Retina (tissue), 1 donor: ENCODE measurements around the gene SECISBP2L.
A peak's percentile ranks its signal among the peaks of the same experiment; 100 is the strongest.
"Not testable (repeated sequence)": the region's sequence is repeated elsewhere in the genome, so short reads cannot be mapped to it uniquely, and the experiment has no call there.

Source experiments
- DNase-seq: peaks from one replicate; pipeline ENCODE4 v3.0.0-alpha.2; 2016

SECISBP2L gene

DNA sequence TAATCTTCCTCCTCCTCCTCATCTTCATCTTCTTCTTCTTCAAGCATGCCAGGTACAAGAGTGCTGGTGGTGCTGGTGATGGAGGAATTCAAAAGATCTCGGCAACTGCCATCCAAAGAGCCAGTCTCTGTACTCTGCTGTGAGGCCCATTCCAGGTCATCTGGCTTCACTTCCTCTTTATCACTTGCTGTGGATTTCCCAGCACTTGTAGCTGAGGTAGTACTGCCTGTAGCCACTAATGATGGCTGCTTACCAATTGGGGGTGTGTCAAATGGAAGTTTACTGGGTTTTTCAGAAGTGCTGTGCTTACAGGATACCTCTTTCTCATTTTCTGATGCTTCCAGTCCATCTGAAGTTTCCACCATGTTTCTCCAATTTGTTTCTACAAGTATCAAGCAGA is 53.7 kb downstream of the SECISBP2L start:
- DNase-seq, result no peak

DNA sequence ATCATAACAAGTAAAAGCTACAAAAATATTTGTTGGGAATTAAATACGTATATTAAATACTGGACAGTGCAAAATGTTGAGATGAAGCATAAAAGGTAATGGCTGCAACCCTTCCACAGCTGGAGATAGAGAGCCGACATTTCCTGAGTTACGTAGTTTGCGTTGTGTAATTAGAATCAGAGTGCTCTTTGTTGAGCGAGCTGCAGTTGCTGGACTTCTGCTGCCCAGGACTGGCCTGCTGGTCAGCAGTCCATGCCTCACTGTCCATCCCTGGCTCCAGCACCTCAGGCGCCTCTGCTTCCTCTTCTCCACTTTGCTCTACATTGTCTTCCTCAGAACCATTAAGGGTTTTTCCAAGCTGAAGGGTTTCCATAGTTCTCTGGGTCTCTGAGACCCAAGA is 54.1 kb downstream of the SECISBP2L start:
- no peak for DNase-seq

DNA sequence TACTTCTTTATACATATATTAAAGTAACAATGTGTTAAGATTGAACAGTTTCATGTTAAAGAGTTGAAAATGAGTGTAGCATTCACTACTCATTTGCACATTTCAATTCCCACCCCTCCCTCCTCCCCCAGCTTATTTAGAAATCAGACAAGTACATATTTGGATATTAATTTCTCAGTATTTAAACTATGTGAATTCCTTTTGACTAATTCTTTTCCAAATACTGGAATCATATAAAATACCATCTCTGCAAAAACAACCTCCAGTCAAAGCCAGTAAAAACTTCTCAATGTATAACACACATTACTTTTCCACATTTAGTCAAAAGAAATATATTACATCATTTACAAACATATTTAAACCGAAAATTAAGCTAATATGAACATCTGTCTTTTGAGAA is 57.1 kb downstream of the SECISBP2L start:
- DNase-seq, result no peak

DNA sequence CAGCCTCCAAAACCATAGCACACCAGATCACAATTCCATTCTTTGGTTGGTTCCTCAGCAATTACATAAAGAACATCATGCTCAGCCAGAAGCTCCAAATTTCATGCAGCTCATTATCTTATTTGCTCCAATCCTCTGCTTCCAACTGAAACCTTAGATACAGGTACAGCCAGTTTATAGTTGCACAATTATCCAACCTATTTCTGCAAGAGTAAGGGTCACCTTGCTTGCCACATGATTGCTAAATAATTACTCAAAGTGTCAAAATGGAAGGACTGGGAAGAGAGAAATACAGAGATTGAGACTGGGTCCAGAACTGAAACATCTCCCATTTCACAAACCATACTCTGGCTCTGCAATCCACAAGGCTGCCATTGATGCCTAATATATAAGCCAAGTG is 59.1 kb downstream of the SECISBP2L start:
- DNase-seq, result no peak

DNA sequence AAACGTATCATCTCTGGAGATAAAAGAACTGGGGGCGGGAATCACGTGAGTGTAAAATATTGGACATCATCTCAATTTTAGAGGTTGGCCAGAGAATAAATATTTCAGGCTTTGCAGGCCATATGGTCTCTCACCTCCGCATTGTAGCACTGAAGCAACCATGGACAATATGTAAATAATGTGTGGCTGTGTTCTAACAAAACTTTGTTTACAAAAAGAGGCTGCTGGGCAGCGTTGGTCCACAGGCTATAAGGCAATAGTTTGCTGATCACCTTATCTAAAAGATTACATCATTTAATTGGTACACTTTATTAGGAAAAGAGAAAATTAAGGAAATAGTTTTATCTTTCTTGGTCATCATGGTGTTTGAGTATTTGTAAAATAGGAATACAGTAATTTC is 60.0 kb downstream of the SECISBP2L start:
- no peak for DNase-seq

DNA sequence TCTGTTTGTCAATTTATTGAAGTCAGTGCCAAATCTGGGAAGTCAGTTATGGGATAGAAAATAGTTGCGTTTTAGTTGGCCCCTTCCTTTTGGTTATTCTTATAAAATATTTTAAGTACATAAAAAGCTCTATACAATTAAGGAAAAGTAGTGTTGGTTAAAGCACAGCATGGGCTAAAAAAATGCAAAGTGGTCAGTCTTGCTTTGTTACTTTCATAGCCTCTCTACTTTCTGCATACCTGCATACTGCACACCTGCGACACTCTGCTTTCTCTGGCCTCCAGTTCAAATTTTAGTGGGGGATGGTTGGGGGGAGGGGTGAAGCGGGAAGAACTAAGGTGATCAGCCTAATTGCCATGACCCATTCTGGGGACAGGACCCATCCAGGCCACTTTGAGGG is 60.7 kb downstream of the SECISBP2L start:
- DNase-seq, result no peak

DNA sequence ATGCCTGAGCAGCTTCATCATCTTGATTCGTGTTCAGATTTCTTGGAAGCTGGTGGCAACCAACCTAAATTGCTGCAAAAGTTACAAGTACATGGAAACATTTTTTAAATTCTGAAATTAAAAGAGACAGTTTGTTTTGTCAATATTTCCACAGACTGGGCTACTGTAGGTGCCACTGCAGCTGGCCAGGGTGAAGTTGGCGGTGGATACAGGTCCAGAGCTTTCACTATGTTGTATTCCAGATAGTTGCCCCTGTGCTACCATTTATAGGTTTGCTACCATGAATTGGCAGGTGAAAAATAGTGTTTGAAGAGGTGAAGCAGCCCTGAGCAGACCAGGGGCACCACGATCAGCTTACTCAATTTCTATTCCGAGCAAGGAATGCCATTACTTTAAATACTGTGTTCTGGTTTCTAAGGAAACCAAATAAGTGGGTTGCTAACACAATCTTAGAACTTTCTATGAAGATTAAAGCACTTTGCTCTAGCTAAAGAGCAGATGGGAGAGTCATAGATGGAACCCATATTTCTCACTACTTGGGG is 61.4 kb downstream of the SECISBP2L start:
- no peak for DNase-seq

DNA sequence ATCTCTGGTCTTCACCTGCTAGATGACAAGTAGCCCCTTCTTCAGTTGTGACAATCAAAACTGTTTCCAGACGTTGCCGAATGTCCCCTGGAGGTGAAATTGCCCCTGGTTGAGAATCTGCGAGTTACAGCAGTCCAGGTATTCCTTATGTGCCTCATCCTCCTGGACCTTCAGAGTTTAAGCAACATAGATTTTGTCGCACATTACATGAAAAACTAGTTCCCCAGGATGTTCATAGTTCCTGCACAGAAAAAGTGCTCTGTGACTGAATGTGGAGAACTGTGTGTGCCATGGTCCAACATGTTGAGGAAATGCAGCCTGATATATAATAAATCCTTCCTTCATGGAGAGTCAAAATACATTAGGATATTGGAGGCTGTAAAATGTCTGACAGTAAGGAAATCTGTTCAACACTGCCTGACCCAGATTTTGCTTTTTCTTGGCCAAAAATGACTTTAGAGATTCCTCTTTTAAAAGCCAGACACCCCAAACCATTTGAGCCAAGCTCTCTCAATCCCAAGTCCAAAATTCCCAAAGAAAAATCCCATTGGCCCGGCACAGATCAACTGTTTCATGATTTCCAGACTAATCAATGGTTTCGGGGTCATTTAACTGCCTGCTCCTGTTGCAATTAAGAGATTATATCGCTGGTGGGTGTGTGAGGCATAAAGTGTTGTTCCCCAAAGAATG is 62.1 kb downstream of the SECISBP2L start:
- DNase-seq, result no peak

DNA sequence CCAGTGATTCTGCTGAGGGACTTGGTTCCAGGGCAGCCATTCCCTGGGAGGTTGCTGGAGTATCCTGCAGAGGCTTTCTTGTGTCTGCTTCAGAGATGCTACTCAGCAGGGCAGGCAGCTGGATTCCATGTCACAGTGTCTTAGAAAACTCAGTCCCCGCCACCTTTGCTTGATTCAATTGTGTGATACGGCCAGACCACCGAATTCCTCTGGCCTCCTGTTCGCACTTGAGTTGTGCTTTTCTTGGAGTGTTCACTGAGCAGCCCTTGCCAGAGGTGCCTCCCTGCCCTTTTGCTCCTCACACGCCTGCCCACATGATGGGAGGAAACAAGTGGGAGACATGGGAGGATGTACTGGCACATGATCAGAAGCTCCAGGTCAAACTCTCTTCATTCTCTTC is 62.9 kb downstream of the SECISBP2L start:
- DNase-seq, result no peak

DNA sequence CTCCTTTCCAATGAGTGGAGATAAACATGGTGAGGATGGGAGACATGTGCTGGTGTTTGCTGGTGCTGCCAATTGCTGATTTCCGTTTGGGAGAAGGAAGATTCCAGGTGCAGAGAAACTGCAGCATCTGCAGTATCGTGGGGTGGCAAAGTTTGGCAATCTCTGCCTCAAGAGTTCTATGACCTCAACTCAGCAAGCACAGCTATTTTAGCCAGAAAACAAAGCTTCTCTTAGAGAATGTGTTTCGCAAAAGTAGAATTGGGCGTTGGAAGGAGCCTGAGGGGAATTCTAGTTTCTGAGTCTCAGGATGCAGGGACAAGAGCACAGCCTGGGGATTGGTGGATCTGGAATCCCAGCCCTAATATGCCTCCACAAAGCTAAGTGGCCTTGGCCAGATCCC is 64.3 kb downstream of the SECISBP2L start:
- no peak for DNase-seq

DNA sequence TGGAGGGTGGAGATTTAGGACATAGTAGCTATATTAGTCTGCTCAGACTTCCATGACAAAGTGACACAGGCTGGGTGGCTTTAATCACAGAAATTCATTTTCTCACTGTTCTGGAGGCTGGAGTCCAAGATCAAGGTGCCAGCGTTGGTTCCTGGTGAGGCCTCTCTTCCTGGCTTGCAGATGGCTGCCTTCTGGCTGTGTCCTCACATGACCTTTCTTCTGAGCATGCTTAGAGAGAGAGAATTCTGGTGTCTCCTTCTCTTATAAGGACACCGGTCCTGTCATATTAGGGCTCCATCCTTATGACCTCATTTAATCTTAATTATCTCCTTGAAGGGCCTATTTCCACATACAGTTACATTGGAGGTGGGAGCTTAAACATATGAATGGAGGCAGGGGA is 67.6 kb downstream of the SECISBP2L start:
- DNase-seq, result no peak

DNA sequence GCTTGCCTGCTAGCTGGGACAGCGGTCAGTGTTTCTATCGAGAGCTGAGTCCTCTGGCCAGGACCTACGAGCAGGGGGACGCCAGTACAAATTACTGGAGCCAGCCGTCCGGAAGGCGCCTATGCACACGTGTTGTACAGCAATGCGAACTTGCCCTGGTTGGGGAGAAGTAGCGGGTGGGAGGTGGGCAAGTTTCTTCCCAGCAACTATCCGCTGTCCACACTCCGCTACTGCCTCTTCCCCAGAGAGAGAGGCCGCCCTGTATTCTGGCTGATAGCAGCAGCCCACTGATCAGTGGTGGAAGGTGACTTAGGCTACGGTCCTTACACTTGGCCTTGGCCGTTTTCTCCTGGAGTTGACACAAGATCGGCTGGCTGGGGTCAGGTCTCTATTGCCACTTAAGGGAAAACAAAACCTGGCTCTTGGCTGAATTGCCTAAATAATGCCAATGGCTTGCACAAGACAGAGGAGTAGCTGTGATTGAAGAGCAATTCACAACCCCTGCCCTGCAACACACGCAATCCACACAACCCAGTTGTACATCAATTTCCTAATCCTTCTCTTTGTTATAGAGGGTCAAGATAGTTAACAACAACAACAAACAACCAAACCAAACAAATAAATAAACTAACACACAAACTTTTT is 69.7 kb downstream of the SECISBP2L start:
- no peak for DNase-seq

DNA sequence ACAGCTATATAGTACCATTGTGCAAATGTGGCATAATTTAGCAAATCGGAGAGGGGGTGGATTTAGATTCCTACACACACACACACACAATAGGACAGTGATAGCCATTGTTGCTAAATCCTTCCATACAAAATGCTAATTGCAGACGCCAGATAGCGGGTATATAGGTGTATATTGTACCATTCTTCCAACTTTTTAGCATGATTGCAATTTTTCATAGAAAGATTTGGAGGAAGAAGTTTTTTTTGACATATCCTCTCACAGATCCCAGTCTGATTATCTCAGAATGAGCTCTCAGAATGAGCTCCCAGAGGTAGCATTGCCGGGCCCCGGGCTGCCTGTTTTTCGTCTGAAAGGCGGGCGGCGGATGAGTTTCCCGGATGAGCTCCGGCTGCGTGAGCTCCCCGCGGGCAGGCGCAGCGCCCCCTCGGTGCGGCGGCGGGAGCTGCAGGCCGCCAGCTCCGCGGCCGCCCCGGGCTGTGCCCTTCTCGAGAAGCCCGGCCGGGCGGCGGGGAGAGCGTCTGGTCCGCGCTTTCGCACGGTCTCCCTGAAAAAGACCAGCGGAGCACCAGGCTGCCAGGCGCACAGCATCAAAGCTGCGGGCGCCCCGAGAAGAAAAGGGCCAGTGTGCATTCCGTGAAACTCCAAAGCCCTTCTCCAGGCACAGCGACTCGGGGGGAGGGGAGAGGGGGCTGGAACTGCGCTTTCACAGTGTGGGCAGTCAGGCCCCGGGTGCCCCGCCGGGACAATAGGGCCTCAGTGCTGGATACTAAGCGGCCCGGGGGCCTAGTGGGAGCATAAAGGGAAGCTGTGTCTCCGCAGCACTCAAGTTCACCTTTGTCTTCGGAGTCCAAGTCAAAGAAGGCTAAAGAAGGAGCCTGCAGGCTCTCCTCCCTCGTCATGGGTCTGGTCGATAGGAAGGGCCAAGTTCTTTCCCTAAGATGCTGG is 70.5 kb downstream of the SECISBP2L start:
- peak; percentile 96 for DNase-seq

DNA sequence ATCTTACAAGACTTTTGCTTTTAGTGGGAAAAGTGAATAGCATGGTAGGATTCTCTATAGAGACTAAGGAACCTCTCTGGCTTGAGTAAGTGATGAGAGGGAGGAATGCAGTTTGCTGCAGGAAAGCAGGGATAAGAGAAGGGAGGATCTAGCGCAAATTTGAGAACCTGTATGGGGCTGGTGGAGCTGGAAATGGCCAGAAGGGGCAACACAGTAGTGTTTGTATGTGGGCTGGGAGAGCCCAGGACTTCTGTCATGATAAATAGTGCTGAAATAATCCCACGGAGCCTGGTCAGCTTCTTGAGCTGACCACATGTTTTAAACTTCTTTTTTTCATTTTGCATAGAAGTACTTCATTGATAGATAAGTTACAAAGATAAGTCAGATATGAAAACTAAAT is 71.4 kb downstream of the SECISBP2L start:
- peak; percentile 54 for DNase-seq

DNA sequence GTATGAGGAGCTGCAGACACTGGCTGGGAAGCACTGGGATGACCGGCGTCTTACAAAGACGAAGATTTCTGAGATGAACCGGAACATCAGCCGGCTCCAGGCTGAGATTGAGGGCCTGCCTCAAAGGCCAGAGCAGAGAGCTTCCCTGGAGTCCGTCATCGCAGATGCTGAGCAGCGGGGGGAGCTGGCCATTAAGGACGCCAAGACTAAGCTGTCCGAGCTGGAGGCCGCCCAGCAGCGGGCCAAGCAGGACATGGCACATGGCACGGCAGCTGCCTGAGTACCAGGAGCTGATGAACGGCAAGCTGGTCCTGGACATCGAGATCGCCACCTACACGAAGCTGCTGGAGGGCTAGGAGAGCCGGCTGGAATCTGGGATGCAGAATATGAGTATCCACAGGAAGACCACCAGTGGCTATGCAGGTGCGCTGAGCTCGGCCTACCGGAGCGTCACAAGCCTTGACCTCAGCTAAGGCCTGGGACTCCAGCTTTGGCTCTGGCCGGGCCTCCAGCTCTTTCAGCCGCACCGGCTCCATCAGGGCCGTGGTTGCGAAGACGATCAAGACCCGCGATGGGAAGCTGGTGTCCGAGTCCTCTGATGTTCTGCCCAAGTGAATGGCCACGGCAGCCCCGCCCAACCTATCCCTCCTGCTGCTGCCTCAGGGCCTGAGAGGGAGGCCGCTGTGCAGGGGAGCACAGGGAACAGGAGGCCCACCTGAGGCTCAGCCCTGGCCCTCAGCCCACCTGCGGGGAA is 73.3 kb downstream of the SECISBP2L start:
- no peak for DNase-seq

DNA sequence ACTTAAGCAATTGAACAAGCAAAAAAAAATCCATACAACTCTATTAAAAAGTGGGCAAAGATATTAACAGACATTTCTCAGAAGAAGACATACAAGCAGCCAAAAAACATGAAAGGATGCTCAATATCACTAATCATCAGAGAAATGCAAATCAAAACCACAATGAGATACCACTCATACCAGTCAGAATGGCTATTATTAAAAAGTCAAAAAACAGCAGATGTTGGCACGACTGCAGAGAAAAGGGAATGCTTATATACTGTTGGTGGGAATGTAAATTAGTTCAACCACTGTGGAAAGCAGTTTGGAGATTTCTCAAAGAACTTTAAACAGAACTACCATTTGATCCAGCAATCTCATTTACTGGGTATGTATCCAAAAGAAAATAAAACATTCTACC is 75.3 kb downstream of the SECISBP2L start:
- not testable (repeated sequence) for DNase-seq

DNA sequence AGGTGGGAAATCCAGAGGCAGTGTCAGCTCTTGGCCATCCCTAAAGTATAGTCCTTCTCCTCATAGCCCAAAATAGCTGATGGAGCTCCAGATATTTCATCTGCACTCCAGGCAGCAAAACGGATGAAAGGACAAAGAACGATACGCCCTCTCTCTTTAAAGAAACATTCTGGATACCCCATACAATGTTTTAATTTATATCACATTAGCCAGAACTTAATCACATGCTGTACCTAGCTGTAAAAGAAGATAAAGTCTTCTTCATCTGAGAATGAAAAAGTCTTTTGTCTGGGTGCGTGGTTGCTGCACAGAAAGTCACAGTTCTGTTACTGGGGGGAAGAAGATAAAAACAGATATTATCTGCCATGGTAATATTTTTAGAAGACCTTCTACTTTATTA is 78.2 kb downstream of the SECISBP2L start:
- DNase-seq, result no peak

DNA sequence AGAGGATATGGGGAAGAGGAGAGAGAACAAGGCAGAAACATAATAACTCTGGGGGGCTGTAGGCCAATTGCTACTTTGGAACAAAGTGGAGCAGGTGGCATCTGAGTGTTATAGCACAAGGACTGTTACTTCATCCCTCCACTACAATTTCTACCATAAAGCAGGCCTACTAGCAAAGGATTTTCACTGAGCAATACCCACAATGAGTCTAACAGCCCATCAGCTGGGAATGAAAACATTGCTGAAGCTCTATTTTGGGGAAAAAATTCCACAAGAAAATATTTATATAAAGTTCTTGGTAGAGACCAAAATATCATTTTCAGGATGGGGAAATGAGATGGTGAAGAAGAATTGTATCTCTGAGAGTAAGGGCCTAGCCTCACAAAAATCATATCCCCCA is 78.9 kb downstream of the SECISBP2L start:
- no peak for DNase-seq

DNA sequence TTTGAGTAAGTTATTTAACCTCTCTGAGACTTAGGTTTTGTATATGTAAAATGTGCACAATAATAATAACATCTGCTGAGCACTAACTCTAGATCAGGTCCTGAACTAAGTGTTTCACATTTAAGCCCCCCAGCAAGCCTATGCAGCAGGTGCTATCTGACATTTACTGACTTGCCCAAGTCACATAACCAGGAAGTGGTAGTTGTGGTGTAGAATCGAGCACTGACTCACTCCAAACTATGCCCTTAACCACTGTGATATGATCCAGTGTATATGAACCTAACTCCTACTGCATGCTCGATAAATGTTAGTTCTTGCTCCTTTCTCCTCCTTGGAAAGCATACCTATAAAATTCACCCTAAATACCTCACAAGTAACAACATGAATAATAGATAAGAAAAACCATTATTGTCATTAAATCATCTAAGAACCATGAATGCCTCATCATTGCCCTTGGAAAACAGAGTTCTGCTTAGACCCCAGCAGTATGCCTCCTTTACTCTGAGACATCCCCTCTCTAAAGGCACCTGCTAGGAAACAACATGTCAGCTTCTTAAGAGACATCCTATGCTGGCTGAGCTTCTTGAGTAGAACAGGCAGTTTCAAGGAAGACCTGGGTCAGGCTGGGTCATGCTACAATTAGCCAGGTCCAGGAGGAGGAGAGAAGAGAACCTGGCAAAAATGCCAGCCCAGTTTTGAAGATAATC is 79.5 kb downstream of the SECISBP2L start:
- DNase-seq, result no peak

DNA sequence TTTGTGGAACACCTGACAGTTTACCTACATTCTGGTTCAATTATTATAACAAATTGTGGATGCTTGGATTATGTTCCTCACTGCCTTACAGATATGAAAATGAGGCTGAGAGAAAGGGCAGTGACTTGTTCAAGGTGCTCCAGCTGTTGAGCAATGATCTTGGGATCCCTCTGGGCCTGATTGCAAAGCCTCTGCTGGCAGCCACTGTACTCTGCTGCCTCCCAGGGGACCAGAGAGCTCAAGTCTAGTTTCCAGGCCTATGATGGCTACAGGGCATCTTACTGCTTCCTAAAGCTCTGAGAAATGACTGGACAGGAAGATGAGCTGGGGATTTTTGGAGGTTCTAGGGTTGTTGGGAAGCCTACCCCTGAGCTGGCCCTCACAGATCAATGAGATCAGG is 80.3 kb downstream of the SECISBP2L start:
- DNase-seq, result no peak

DNA sequence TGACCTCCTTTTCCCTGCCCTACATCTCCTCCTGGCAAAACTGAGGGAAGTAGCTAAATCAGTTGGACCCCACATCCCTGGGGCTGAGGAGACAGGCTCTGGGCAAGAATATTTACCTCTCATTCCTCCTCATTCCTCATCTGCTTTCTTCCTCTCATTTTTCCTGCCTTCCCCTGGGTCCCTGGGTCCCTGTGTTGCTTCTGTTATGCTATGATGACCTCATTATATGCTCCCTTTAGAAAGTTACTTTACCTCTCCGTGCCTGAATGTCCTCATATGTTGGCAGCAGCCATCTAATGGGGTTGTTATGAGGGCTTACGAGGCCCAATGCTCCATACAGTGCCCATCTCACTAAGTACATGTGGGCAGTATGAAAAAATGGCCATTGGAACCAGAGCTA is 81.3 kb downstream of the SECISBP2L start:
- no peak for DNase-seq

DNA sequence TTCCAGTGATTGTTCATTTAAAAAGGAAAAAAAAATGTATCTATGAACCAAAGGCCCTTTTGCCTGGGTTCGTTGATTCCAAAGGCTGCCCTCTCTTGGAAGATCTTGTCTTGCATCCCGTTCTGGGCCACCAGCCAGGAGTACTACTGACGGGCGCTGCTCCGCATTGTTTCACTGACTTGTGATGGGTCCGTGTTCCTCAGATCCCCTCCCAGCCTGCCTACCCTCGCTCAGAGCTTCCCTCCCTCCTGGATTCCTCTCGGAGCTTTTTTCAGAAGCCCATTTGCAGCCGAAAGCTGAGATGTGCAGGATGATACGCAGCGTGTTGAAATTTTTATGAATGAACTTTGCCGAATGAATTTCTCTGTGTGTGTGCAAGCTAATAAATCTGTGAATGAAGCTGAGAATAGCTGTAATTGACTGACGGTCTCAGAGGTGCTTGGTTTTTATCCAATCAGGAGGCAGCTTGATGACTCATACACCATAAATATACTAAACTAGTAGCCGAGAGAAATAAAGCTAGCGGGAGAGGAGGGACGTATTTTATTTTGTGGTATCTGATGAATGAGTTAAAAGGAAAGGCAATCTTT is 82.6 kb downstream of the SECISBP2L start, which contains the start of gene SHC4:
Gene SHC4, minus strand, starts transcription at position 396 of the 590 bp plus-strand sequence. CDS start 904 bp downstream, outside the sequence.
- DNase-seq, result peak; percentile 90
